ENCODE measurements around the gene ADAM12. TPM values are rescaled to one million over a fixed set of nuclear protein-coding genes. Genes with fewer than 3 reads are reported as not detected.
A peak's percentile ranks its signal among the peaks of the same experiment; 100 is the strongest.

ADAM12 gene
- total RNA-seq, 1 donor from 2014 or later: 100 TPM

DNA sequence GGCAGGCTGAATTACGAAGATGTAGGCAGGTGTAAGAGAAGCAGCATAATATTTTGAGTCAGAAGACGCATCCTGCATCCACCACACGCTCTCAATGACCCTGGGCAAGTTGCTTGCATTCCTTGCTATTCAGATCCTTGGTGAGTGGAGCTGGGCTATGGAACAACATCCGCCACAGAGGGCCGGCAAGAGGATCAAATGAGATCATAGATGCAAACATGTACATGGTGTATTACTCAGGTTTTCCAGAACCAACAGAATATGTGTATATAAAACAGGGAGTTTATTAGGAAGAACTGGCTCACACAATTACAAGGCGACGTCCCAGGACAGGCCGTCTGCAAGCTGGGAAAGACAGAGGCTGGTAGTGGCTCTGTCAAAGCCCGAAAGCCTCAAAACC, 51.5 kb downstream of the ADAM12 start:
- Histone ChIP-seq H3K27me3 (ENCODE audit: insufficient read depth, low read length) (no peaks in the 10 kb centered on the region), H2AFZ (ENCODE audit: low read depth, low read length) (no peak overlapping the region), H3K4me1 (ENCODE audit: insufficient read depth, low read length) (peaks cover 17% of the 10 kb centered on the region), H3K9me3 (ENCODE audit: insufficient read depth, low read depth, low read length) (no peaks in the 10 kb centered on the region), H4K20me1 (ENCODE audit: insufficient read depth, low read length) (peaks cover 81% of the 10 kb centered on the region), H3K4me2 (ENCODE audit: low read length) (peak overlapping the region; percentile 7), H3K4me3 (ENCODE audit: insufficient read depth, low read depth, low read length) (no peak overlapping the region), H3K79me2 (ENCODE audit: insufficient read depth, low read length) (peaks cover 91% of the 10 kb centered on the region), H3K9ac (ENCODE audit: low read length) (peak overlapping the region; percentile 62), H3K36me3 (ENCODE audit: insufficient read depth, low read length) (peaks cover 12% of the 10 kb centered on the region), H3K27ac (ENCODE audit: low read depth, low read length) (peak overlapping the region; percentile 83)
- no peak overlapping the region for H3K4me3 Mint-ChIP-seq (ENCODE audit: unreplicated experiment)
- peaks cover 9% of the 10 kb centered on the region for H3K36me3 Mint-ChIP-seq (ENCODE audit: low read depth, unreplicated experiment)
- DNase-seq (ENCODE audit: low read depth): peak; percentile 79
- TF ChIP-seq, protein P1, sequence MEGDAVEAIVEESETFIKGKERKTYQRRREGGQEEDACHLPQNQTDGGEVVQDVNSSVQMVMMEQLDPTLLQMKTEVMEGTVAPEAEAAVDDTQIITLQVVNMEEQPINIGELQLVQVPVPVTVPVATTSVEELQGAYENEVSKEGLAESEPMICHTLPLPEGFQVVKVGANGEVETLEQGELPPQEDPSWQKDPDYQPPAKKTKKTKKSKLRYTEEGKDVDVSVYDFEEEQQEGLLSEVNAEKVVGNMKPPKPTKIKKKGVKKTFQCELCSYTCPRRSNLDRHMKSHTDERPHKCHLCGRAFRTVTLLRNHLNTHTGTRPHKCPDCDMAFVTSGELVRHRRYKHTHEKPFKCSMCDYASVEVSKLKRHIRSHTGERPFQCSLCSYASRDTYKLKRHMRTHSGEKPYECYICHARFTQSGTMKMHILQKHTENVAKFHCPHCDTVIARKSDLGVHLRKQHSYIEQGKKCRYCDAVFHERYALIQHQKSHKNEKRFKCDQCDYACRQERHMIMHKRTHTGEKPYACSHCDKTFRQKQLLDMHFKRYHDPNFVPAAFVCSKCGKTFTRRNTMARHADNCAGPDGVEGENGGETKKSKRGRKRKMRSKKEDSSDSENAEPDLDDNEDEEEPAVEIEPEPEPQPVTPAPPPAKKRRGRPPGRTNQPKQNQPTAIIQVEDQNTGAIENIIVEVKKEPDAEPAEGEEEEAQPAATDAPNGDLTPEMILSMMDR (IDR thresholded peaks at IDR 0.05; ENCODE audit: insufficient read depth, low read depth, low read length): no peak
- no peak for TF ChIP-seq EZH2 (IDR thresholded peaks at IDR 0.05; ENCODE audit: insufficient read depth, low read length)
- no peaks in the 10 kb centered on the region for H3K27me3 Mint-ChIP-seq (ENCODE audit: low read depth, unreplicated experiment)
- H3K27ac Mint-ChIP-seq (ENCODE audit: unreplicated experiment): no peak overlapping the region
- FAIRE-seq: no peak
- H3K4me1 Mint-ChIP-seq (ENCODE audit: low read depth, unreplicated experiment): peaks cover 13% of the 10 kb centered on the region
- peaks cover 3% of the 10 kb centered on the region for H3K9me3 Mint-ChIP-seq (ENCODE audit: unreplicated experiment)

DNA sequence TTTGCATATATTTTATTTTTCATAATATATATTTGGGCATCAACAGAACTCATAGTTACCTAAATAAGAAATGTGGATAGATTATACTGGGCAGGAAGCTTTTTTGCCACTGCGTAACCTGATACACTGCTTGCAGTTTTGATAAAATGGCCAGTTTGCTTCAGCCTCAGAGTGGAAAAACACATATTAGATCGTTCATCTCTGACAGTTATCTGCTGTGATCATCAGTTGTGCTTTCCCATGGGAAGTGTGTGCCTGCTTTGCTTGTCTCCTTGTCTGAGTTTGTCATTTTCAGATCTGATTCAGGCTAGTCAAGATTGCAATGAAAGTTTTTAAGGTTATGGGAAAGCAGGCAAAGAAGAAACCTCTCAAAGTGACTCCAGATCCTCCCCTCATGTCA, 54.0 kb downstream of the ADAM12 start:
- no peak overlapping the region for H3K4me2 ChIP-seq (ENCODE audit: low read length)
- H3K4me3 ChIP-seq (ENCODE audit: insufficient read depth, low read depth, low read length): no peak overlapping the region
- H2AFZ ChIP-seq (ENCODE audit: low read depth, low read length): no peak overlapping the region
- Mint-ChIP-seq H3K36me3 (ENCODE audit: low read depth, unreplicated experiment) (peaks cover 13% of the 10 kb centered on the region), H3K27ac (ENCODE audit: unreplicated experiment) (peak overlapping the region; percentile 14), H3K4me1 (ENCODE audit: low read depth, unreplicated experiment) (peaks cover 27% of the 10 kb centered on the region), H3K27me3 (ENCODE audit: low read depth, unreplicated experiment) (no peaks in the 10 kb centered on the region), H3K4me3 (ENCODE audit: unreplicated experiment) (no peak overlapping the region), H3K9me3 (ENCODE audit: unreplicated experiment) (peaks cover 5% of the 10 kb centered on the region)
- peaks cover 18% of the 10 kb centered on the region for H3K36me3 ChIP-seq (ENCODE audit: insufficient read depth, low read length)
- H3K4me1 ChIP-seq (ENCODE audit: insufficient read depth, low read length): peaks cover 17% of the 10 kb centered on the region
- peaks cover 95% of the 10 kb centered on the region for H3K79me2 ChIP-seq (ENCODE audit: insufficient read depth, low read length)
- H3K9me3 ChIP-seq (ENCODE audit: insufficient read depth, low read depth, low read length): no peaks in the 10 kb centered on the region
- TF ChIP-seq, protein P1 (IDR thresholded peaks at IDR 0.05; ENCODE audit: insufficient read depth, low read depth, low read length): no peak
- no peak for TF ChIP-seq EZH2 (IDR thresholded peaks at IDR 0.05; ENCODE audit: insufficient read depth, low read length)
- DNase-seq (ENCODE audit: low read depth): peak; percentile 30
- H3K27ac ChIP-seq (ENCODE audit: low read depth, low read length): no peak overlapping the region
- no peaks in the 10 kb centered on the region for H3K27me3 ChIP-seq (ENCODE audit: insufficient read depth, low read length)
- no peak overlapping the region for H3K9ac ChIP-seq (ENCODE audit: low read length)
- H4K20me1 ChIP-seq (ENCODE audit: insufficient read depth, low read length): peaks cover 63% of the 10 kb centered on the region
- FAIRE-seq: no peak

DNA sequence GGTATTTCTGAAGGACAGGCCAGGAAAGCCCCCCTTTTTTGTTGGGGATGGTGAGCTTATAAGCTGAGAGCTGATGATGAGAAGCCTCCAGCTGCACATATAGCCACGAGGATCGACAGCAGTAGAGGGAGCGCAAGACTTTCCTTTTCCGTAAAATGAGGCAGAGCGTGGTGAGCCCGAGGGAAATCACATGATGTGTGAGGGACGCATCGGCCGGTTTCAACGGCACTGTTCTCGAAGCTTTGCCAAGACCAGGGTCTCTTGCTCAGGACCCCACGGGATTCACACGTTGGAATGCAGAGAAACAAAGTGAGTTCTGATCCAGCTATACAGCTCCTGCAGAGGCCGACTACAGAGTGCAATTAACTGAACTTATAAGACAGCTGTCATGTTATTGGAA, 55.7 kb downstream of the ADAM12 start:
- TF ChIP-seq EZH2 (IDR thresholded peaks at IDR 0.05; ENCODE audit: insufficient read depth, low read length): no peak
- TF ChIP-seq, protein P1 (IDR thresholded peaks at IDR 0.05; ENCODE audit: insufficient read depth, low read depth, low read length): no peak
- Histone ChIP-seq H3K9ac (ENCODE audit: low read length) (no peak overlapping the region), H3K79me2 (ENCODE audit: insufficient read depth, low read length) (peaks cover 93% of the 10 kb centered on the region), H3K9me3 (ENCODE audit: insufficient read depth, low read depth, low read length) (no peaks in the 10 kb centered on the region), H3K4me3 (ENCODE audit: insufficient read depth, low read depth, low read length) (no peak overlapping the region), H3K4me1 (ENCODE audit: insufficient read depth, low read length) (peaks cover 17% of the 10 kb centered on the region), H3K4me2 (ENCODE audit: low read length) (no peak overlapping the region), H3K27ac (ENCODE audit: low read depth, low read length) (no peak overlapping the region), H4K20me1 (ENCODE audit: insufficient read depth, low read length) (peaks cover 63% of the 10 kb centered on the region), H2AFZ (ENCODE audit: low read depth, low read length) (no peak overlapping the region), H3K27me3 (ENCODE audit: insufficient read depth, low read length) (no peaks in the 10 kb centered on the region), H3K36me3 (ENCODE audit: insufficient read depth, low read length) (peaks cover 28% of the 10 kb centered on the region)
- Mint-ChIP-seq H3K4me1 (ENCODE audit: low read depth, unreplicated experiment) (peaks cover 27% of the 10 kb centered on the region), H3K9me3 (ENCODE audit: unreplicated experiment) (peaks cover 8% of the 10 kb centered on the region), H3K4me3 (ENCODE audit: unreplicated experiment) (no peak overlapping the region), H3K27ac (ENCODE audit: unreplicated experiment) (no peak overlapping the region), H3K27me3 (ENCODE audit: low read depth, unreplicated experiment) (no peaks in the 10 kb centered on the region), H3K36me3 (ENCODE audit: low read depth, unreplicated experiment) (peaks cover 16% of the 10 kb centered on the region)
- FAIRE-seq (no peak), DNase-seq (ENCODE audit: low read depth) (no peak)

Data from astrocyte (in vitro differentiated cells and primary cell).